ENCODE results near the gene U2AF1L4. TPM values are rescaled to one million over a fixed set of nuclear protein-coding genes. Genes with fewer than 3 reads are reported as not detected.

U2AF1L4 gene
- total RNA-seq, 1 donor from 2014 or later = not detected

DNA sequence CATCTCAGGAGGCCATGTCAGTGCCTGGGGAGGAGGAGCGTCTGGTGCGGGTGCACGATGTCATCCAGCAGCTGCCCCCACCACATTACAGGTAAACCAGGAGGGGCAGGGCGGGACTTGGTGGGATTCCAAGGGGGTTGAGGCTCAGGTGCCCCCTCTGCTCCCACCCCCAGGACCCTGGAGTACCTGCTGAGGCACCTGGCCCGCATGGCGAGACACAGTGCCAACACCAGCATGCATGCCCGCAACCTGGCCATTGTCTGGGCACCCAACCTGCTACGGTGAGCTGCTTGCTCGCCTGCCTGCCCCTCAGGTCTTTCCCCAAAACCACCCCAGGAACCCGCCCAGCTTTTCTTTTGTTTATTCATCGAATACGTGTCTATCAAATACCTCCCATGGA lies 37.4 kb upstream of the U2AF1L4 start:
- Histone ChIP-seq H3K4me3 (no peak overlapping the region), H3K27ac (no peak overlapping the region), H3K9me3 (no peaks in the 10 kb centered on the region), H3K36me3 (peaks cover 22 to 48% of the 10 kb centered on the region in 2 donors), H3K4me1 (no peaks in the 10 kb centered on the region), H3K27me3 (no peaks in the 10 kb centered on the region)
- no peak for TF ChIP-seq CTCF (IDR thresholded peaks at IDR 0.05)
- no peak for DNase-seq (ENCODE audit: low spot score in 2 of 2)
- intact Hi-C loops (cut with DNase I) = no loop called here

DNA sequence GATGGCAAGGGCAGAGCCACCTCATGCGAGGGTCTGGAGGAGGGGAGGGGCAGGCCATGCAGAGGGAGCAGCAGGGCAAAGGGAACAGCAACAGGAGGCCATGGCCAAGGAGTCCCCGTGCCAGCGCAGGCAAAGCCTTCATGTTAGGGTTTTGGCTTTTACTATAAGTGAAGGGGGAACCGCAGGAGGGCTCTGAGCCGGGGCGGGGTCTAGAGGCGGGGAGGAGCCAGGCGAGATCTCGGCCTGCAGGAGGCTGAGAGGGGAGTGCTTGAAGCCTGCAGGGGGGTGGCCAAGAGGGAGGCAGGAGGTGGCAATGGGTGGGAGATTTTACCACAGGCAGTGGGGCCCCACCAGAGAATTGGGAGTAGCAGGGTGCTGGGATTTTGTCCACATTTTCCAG lies 36.4 kb upstream of the U2AF1L4 start:
- no peaks in the 10 kb centered on the region for H3K4me1 ChIP-seq
- no peak for TF ChIP-seq CTCF (IDR thresholded peaks at IDR 0.05)
- no peaks in the 10 kb centered on the region for H3K9me3 ChIP-seq
- H3K4me3 ChIP-seq = no peak overlapping the region
- peaks cover 22 to 40% of the 10 kb centered on the region in 2 donors for H3K36me3 ChIP-seq
- DNase-seq (ENCODE audit: low spot score in 2 of 2) = no peak
- no peaks in the 10 kb centered on the region for H3K27me3 ChIP-seq
- intact Hi-C loops (cut with DNase I) = no loop called here
- H3K27ac ChIP-seq = no peak overlapping the region

GRCh38 chr19:35780717-35781116 lies 35.5 kb upstream of the U2AF1L4 start:
- peaks cover 22 to 40% of the 10 kb centered on the region in 2 donors for H3K36me3 ChIP-seq
- intact Hi-C loops (cut with DNase I) = no loop called here
- no peak overlapping the region for H3K27ac ChIP-seq
- peaks cover 0 to 9% of the 10 kb centered on the region in 2 donors for H3K4me1 ChIP-seq
- H3K4me3 ChIP-seq = no peak overlapping the region
- no peaks in the 10 kb centered on the region for H3K27me3 ChIP-seq
- H3K9me3 ChIP-seq = no peaks in the 10 kb centered on the region
- no peak for TF ChIP-seq CTCF (IDR thresholded peaks at IDR 0.05)
- no peak for DNase-seq (ENCODE audit: low spot score in 2 of 2)

DNA sequence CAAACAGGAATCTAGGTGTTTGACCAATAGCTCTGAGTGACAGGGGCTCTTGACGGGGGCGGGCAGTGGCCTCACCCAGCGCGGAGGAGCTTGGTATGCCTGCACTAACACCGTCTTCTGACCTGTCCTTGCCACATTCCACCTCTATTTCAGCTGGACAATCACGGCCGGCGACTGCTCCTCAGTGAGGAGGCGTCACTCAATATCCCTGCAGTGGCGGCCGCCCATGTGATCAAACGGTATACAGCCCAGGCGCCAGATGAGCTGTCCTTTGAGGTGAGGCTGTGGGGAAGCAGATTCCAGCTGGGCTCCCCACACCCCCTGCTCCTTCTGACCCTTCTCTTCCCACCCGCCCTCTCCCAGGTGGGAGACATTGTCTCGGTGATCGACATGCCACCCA lies 34.8 kb upstream of the U2AF1L4 start:
- intact Hi-C loops (cut with DNase I) = no loop called here
- H3K36me3 ChIP-seq = peaks cover 22 to 39% of the 10 kb centered on the region in 2 donors
- TF ChIP-seq CTCF (IDR thresholded peaks at IDR 0.05) = no peak

DNA sequence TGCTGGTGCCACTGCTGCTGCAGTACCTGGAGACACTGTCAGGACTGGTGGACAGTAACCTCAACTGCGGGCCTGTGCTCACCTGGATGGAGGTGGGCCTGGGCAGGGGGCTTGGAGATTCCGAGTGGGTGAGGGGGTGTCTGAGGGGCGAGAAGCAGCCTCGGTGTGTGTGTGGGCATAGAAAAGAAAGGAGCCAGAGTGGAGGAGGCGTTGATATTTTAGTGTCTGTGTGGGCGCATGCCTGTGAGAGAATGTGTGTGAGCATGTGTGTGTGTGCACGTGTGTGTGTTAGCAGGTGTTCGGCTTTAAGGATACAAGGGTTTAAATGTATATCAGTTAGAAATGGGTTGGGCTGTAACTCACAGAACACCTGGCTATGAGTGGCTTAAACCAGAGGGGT lies 33.8 kb upstream of the U2AF1L4 start:
- intact Hi-C loops (cut with DNase I) = loop anchor here (5.0 to 10.0 kb wide), 3 partner anchors 77 to 232 kb away; partner anchors contain the start of genes TMEM147 and ZBTB32
- peaks cover 20 to 32% of the 10 kb centered on the region in 2 donors for H3K36me3 ChIP-seq

More for the DNA sequence above, 34.8 kb upstream of the U2AF1L4 start:
- Histone ChIP-seq H3K27me3 (no peaks in the 10 kb centered on the region), H3K4me3 (no peak overlapping the region), H3K4me1 (peaks cover 0 to 9% of the 10 kb centered on the region in 2 donors), H3K27ac (no peak overlapping the region), H3K9me3 (no peaks in the 10 kb centered on the region)
- DNase-seq (ENCODE audit: low spot score in 2 of 2) = no peak

More for the DNA sequence above, 33.8 kb upstream of the U2AF1L4 start:
- Histone ChIP-seq H3K9me3 (no peaks in the 10 kb centered on the region), H3K27ac (no peak overlapping the region), H3K27me3 (no peaks in the 10 kb centered on the region), H3K4me3 (no peak overlapping the region), H3K4me1 (peaks cover 5 to 14% of the 10 kb centered on the region in 2 donors)
- no peak for DNase-seq (ENCODE audit: low spot score in 2 of 2)
- no peak for TF ChIP-seq CTCF (IDR thresholded peaks at IDR 0.05)

Data from ascending aorta (tissue), 2 donors.